HT1080 (cell line): ENCODE results near the gene CNTRL. TPM values are rescaled to one million over a fixed set of nuclear protein-coding genes. Genes with fewer than 3 reads are reported as not detected.
"Not testable (repeated sequence)": the region's sequence is repeated elsewhere in the genome, so short reads cannot be mapped to it uniquely, and the experiment has no call there.

Experiments
- DNase-seq: peaks from one replicate; pipeline ENCODE4 v3.0.0-alpha.2; 2015; ENCODE audit warnings: low read depth
- polyA plus RNA-seq, 2 experiments: library from polyadenylated mRNA; depleted of rRNA; stranded (reverse); fragments of >200 nt; gene quantifications; 2 replicates each; pipeline ENCODE4 v1.2.3, GENCODE V29; 2015
- total RNA-seq: library from RNA; depleted of rRNA; stranded (reverse); fragments of >200 nt; shearing (Covaris generic); gene quantifications from 2 replicates; pipeline ENCODE4 v1.2.3, GENCODE V29; 2014; rRNA removed

CNTRL gene, protein sequence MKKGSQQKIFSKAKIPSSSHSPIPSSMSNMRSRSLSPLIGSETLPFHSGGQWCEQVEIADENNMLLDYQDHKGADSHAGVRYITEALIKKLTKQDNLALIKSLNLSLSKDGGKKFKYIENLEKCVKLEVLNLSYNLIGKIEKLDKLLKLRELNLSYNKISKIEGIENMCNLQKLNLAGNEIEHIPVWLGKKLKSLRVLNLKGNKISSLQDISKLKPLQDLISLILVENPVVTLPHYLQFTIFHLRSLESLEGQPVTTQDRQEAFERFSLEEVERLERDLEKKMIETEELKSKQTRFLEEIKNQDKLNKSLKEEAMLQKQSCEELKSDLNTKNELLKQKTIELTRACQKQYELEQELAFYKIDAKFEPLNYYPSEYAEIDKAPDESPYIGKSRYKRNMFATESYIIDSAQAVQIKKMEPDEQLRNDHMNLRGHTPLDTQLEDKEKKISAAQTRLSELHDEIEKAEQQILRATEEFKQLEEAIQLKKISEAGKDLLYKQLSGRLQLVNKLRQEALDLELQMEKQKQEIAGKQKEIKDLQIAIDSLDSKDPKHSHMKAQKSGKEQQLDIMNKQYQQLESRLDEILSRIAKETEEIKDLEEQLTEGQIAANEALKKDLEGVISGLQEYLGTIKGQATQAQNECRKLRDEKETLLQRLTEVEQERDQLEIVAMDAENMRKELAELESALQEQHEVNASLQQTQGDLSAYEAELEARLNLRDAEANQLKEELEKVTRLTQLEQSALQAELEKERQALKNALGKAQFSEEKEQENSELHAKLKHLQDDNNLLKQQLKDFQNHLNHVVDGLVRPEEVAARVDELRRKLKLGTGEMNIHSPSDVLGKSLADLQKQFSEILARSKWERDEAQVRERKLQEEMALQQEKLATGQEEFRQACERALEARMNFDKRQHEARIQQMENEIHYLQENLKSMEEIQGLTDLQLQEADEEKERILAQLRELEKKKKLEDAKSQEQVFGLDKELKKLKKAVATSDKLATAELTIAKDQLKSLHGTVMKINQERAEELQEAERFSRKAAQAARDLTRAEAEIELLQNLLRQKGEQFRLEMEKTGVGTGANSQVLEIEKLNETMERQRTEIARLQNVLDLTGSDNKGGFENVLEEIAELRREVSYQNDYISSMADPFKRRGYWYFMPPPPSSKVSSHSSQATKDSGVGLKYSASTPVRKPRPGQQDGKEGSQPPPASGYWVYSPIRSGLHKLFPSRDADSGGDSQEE (N-terminal part only)
- 6.1 and 8.1 TPM in 2 replicates for total RNA-seq
- 5.8 and 8.1 TPM in 2 replicates for polyA plus RNA-seq (2015; cell fraction: cytosol; rRNA removed)
- 16.3 and 17.5 TPM in 2 replicates for polyA plus RNA-seq (2015; cell fraction: nucleus; rRNA removed)

DNA sequence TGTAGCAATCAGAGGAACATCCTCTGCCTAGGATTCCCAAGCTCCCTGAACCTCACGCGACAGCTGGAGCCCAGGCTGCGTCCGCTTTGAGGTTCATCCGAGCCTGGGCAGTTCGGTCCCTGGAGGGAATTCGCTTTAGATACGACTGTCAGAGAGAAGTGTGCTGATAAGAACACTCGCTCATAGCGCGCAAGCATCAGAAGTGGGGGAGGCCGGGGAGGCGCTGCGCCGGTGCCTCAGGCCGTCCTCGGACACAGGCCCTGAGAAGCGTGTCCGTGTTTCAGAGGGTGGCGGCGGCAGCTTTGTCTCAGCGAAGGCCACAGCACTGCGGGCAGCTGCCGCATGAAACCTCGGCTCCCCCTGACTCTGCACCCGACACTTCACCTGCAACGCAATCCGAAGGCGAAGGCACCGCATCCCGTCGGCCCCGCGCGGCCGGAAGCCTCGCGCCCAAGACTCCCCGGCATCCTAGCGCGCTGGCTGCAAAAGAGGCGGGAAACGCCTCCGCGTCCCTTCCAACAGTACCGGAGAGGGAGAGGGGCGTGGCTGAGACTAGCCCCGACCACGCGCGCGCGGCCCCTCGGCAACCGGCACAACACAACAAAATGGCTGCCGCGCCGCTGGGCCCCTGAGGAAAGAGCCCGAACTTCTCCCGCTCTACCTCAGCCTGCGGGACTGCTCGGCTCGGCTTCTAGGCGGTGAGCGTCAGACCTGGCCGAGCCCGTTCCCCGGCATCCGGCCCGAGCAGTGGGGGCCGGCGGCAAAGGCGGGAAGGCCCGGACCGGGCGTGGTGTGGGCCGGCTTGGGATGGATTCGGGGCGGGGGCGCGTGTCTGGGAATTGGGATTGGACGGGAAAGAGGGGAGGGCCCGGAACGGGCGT, at the start of gene CNTRL:
TSS of gene CNTRL (plus strand) at position 586 of the 881 bp plus-strand sequence. CDS start 13,372 bp downstream, outside the sequence.
- DNase-seq = peak; percentile 87

DNA sequence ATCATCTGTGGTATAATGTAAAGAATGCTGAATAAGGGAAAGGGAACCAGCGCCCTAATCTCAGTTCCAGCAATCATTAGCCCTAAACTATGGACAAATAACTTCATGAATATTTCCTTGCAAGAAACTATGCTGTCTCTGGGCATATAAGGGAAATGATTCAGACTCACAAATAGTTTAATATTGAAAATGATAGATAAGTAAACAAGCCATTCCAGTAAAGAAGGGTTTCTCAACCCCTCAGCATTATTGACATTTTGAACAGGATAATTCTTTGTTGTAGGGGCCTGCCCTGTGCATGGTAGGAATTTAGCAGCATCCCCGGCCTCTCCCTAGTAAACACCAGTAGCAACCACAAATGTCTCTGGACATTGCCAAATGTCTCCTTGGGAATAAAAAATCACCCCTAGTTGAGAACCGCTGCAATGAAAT, 48.5 kb upstream of the CNTRL start:
- DNase-seq = no peak

DNA sequence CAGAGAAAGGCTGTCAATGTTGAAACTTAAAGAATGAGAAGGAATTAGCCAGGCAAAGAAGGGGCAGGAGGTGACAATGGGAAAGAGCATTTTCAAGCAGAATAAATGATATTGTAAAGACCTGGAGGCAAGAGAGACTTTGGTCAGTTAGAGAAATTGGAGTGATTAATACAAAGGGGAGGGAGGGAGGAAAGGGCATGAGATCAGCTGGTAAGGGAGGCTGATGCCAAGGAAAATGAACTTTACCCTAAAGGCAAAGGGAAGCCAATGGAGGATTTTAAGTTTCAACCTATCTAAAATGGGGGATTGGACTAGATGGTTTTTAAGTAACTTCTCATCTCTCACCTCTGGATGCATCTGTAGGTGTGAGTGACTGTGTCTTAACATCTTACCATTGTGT, 48.0 kb upstream of the CNTRL start:
- no peak for DNase-seq

DNA sequence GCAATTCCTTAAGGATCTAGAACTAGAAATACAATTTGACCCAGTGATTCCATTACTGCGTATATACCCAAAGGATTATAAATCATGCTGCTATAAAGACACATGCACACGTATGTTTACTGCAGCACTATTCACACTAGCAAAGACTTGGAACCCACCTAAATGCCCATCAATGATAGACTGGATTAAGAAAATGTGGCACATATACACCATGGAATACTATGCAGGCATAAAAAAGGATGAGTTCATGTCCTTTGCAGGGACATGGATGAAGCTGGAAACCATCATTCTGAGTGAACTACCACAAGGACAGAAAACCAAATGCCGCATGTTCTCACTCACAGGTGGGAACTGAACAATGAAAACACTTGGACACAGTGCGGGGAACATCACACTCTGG, 46.5 kb upstream of the CNTRL start:
- not testable (repeated sequence) for DNase-seq

DNA sequence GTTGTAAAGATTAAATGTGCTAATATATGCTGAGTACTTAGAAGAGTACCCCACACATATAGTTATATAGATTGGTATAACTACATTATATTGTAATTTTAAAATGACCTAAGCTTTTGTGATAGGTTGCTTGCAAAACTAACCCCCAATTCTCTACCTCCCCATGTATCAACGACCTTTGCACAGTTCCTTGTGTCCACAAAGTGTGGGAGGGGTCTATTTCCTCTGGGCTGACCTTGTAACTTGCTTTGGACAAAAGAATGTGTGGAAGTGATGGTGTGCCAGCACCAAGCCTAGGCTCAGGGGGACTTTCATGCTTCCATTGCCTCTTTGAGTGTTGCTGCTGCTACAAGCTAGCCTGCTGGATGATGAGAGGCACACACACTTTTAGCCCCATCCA, 45.3 kb upstream of the CNTRL start:
- no peak for DNase-seq

DNA sequence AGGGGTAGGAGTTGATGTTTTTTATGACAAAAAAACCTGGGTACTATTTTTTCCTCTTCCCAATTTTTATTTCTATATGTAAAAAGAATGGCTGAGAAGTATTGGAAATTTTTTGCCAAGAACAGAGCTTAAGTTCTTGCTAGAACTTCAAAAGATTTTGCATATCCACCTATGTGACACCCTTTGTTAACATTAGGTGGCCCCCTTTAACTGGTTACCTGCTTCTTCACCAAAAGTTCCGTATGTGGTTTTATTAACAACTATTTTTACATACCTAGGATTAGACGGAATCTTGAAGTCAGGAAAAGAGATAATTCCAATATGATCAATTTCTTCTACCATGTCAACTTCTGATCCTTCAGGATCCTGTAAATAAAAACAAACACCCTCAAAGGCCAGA, 40.2 kb upstream of the CNTRL start:
- no peak for DNase-seq

DNA sequence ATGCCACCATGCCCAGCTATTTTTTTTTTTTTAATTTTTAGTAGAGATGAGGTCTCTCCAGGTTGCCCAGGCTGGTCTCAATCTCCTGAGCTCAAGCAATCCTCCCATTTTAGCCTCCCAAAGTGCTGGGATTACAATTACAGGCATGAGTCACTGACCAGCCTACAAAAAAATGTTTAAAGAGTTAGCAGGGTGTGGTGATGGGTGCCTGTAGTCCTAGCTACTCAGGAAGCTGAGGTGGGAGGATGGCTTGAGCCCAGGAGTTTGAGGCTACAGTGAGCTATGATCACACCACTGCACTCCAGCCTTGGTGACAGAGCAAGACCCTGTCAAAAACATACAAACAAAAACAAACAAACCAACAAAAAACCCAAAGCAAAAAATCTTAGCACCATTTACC, 39.0 kb upstream of the CNTRL start:
- DNase-seq = peak; percentile 79

DNA sequence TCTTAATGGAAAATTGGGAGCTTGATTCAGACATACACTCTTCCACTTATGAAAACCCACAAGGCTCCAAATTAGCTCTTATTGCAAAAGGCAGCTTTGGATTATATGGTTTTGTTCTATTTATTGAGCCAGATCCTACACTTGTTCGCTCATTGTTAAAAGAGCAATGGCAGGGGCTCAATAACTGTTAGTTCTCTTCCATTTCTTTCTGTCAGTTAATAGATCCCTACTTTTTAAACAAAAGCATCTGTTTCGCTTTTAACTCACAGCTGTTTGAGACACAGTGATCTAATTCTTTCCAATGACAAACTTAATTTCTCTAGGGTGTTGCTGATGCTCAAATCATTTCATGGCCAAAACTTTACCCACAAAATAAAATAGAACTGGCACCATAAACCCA, 36.4 kb upstream of the CNTRL start:
- DNase-seq = no peak

DNA sequence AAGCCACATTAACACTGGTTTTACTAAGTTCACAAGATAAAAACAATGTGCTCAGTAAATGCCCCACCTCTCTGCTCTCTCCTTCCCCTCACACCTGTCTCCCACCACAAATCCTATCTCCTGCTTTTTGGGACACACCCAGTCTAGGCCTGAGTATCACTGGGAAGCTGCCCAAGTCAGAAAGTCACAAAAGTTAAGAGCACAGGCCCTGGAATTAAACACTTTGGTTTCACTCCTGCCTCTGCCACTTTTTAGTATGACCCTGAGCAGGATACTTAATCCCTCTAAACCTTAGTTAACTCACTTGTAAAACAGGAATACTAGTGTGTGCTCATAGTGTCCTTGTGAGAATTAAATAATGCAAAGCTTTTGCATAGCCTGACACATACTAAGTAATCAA, 36.0 kb upstream of the CNTRL start:
- no peak for DNase-seq

DNA sequence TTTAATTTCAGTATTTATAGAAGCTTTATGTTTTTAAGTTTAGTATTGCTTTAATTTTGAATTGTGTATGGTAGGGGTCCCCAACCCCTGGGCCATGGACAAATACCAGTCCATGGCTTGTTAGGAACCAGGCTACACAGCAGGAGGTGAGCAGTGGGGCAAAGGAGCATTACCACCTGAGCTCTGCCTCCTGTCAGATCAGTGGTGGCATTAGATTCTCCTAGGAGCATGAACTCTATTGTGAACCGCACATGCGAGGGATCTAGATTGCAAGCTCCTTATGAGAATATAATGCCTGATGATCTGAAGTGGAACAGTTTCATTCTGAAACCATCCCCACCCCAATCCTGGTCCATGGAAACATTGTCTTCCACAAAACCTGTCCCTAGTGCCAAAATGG, 26.6 kb upstream of the CNTRL start:
- DNase-seq = no peak

DNA sequence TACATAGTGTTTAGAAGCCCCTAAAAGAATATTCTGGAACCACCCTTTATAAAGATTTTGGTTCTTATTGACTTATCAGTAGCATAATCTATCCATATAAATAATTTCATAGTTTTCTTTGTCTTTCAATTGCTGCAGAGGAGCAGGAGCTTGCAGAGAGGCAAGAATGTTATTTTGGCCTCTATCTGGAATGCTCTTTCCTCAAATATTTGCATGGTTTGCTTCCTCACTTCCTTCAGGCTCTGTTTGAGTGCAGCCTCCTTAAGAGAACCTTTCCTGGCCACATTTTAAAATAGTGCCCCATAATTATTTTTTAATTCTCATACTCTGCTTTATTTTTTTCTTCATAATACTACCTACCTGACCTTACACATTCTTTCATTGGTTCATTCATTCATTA, 26.1 kb upstream of the CNTRL start:
- DNase-seq = no peak

DNA sequence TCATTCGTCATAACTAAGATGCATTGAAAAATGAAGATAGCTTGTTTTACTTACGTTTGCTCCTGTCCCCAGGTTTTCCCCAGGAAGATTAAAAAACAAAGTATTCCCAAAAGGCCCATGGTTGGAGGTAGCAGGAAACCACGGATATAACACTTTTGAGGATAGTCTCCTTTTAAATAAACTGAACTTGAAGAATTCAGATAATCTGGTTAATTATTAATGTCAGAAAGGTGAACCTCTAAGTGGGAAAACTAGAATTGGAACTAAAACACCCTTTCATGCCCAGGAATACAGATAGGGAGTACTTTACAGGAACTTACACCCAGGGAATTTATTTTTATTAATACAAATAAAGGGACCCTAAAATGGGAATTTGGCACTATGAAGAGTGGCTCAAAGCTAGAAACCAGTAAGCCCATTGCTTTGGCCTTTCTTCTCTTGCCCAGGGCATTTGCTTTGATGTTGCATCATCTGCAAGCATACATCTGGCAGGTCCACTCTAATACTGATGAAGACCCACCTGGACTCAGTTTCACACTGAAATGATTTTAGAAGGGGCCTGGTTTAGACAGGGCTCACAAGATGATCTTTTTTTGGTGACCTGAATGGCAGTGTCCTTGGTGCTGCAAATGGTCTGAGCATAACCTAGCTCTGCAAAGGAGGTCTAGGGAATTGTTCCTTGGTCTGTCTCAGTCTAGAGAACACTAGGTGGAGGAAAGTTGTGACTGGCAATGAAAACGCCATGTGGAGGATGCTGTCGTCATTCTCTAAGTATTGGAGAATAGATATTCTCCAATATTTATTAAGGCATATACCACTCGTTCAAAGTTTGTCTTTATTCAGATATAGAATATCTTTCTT, 24.4 kb upstream of the CNTRL start, which contains the start of gene C5:
TSS of gene C5 (minus strand) at position 148 of the 861 bp plus-strand sequence. CDS start at position 119, 29 bp downstream.
- no peak for DNase-seq

DNA sequence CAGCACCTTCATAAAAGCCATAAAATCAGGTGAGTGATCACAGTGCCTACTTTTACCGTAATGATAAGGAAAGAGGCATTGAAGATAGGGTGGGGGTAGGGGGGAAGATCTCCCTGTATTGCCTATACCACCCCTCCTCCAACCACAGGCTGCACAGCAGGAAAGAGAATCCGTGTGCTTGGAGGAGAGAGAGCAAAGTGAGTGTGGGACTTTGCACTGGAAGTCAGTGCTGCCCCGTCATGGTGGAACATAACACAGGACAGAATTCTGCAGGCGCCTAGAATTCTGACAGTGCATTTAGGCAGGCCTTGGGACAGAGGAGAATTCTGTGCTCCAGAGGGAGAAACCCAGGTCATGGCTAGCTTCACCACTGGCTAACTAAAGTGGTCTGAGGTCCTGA, 21.2 kb upstream of the CNTRL start:
- DNase-seq = no peak

DNA sequence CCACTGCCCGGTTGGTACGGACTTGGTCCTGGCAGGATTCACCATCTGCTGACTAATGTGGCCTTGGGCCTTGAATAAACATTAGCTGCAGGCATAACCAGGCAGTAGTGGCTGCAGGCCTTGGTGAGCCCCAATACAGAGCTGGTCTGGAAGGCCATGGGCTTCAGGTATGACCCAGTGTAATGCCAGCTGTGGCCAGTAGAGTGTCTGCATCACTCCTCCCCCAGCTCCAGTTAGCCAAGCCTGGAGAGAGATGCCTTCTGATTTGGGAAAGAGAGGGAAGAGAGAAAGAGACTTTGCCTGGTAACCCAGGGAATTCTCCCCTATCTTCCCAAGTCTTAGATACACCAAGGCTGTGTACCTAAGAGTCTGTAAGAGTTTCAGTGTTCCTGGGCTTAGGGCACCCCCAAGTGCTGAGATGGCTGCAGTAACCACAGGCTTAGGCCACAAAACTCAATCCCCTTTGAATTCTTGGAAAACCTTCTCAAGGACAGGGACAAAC, 19.1 kb upstream of the CNTRL start:
- peak; percentile 21 for DNase-seq

DNA sequence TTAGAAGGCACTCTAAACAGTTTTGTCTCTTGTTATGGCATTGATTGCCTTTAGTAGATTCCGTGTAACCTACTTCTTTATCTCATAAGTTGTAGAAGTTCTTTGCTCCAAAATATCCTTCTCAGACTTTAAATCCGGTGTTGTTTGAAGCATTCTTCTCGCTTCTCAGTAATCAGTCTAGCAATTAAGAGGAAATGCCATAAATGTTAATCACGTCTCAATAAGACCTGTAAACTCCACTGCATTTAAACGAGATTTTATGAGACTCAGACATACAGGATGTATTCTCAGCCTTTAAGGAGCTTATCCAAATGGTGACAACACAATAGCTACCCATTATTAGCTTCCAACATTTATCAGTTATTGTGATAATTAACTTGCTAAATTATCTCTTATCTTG, 16.9 kb upstream of the CNTRL start:
- no peak for DNase-seq

DNA sequence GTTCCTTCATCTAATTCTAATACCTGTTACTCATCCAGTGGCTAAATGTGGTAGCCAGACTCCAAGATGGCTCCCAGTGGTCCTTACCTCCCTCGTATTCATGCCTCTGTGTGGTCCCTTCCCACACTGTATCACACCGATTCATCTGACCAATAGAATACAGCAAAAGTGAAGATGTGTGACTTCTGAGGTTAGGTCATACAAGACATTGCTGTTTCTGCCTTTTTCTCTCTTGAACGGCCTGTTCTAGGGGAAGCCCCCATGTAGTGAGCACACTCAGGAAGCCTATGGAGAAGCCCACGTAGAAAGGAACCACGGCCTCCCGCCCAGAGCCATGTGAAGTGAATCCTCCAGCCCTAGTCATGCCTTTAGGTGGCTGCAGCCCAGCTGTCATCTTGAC, 15.2 kb upstream of the CNTRL start:
- DNase-seq = no peak

DNA sequence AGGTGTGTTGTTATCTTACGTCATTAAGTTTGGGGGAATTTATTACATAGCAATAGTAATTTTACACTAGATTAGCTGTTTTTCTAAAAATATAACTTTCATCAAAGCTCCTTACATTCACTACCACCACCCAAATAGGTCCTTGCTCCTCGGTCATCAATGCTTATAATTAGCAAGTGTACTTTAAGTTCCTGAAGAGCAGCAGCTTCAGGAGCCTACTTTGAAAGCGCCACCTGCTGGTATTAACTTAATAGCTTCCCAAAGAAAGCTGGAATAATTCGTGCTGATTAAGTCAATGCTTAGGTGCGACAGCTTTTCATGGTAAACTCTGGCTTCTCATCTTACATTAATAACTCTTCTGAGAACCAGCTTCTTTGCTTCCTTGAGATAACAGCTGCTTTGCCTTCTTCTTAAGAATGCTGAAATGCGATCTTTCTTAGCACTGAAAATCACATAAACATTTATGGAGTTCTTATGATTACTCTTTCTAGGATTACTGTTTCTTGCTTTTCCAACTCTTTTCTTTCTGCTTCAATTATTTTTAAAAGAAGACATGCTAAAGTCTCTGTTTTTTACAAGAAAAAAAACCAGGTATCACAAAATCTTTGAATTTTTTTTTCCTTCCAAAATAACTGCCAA, 14.6 kb upstream of the CNTRL start:
- peak; percentile 45 for DNase-seq

DNA sequence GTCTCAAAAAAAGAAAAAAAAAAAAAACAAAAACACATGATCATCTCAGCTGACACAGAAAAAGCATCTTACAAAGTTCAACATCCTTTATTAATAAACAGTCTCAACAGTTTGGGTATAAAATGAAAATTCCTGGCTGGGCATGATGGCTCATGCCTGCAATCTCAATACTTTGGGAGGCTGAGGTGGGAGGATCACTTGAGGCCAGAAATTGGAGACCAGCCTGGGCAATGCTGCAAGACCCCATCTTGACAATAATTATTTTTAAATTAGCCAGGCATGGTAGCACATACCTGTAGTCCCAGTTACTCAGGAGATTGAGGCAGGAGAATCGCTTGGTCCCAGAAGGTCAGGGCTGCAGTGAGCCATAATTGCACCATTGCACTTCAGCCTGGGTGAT, 7.9 kb upstream of the CNTRL start:
- no peak for DNase-seq

DNA sequence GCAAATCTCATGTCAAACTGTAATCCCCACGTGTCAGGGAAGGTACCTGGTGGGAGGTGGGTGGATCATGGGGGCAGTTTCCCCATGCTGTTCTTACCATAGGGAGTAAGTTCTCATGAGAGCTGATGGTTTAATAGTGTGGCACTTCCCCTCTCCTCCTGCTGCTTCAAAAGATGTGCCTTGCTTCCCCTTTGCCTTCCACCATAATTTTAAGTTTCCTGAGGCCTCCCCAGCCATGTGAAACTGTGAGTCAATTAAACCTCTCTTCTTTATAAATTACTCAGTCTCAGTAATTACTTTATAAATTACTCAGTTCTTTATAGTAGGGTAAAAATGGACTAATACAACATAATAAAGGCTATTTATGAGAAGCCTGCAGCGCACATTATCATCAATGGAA, 7.1 kb upstream of the CNTRL start:
- DNase-seq = no peak
